GM19351 (cell line): ENCODE measurements around the gene PLA2G2E.

Source experiments
- ATAC-seq: cut with Tn5 transposase; IDR thresholded peaks from one replicate; pipeline ENCODE4 v1.9.1; 2021; ENCODE audit warnings: mild to moderate bottlenecking, moderate library complexity; ENCODE audit not compliant: unreplicated experiment

PLA2G2E gene

GRCh38 chr1:19923137-19923952, at the start of gene PLA2G2E:
Gene PLA2G2E (minus strand): TSS chr1:19923617. CDS start chr1:19923559, 58 bp downstream.
- ATAC-seq = no peak

GRCh38 chr1:19971664-19972063, 48.2 kb upstream of the PLA2G2E start:
- ATAC-seq = no peak

- no peak for ATAC-seq
Measured at GRCh38 chr1:19969898-19970660, 46.7 kb upstream of the PLA2G2E start.

GRCh38 chr1:19967808-19968207, 44.4 kb upstream of the PLA2G2E start:
- ATAC-seq = no peak

GRCh38 chr1:19964542-19964941, 41.1 kb upstream of the PLA2G2E start:
- no peak for ATAC-seq

- ATAC-seq = no peak
Measured at GRCh38 chr1:19963636-19964035, 40.2 kb upstream of the PLA2G2E start.

- no peak for ATAC-seq
Measured at GRCh38 chr1:19960591-19960990, 37.2 kb upstream of the PLA2G2E start.

GRCh38 chr1:19957779-19958178, 34.4 kb upstream of the PLA2G2E start:
- ATAC-seq = no peak

GRCh38 chr1:19955534-19956170, 32.2 kb upstream of the PLA2G2E start:
- no peak for ATAC-seq

- ATAC-seq = no peak
Measured at GRCh38 chr1:19954059-19954458, 30.6 kb upstream of the PLA2G2E start.

- ATAC-seq = no peak
Measured at GRCh38 chr1:19949016-19949415, 25.6 kb upstream of the PLA2G2E start.

- no peak for ATAC-seq
Measured at GRCh38 chr1:19946971-19947370, 23.6 kb upstream of the PLA2G2E start.

GRCh38 chr1:19946331-19946751, 22.9 kb upstream of the PLA2G2E start:
- ATAC-seq = no peak

GRCh38 chr1:19945914-19946313, 22.5 kb upstream of the PLA2G2E start:
- no peak for ATAC-seq

- ATAC-seq = no peak
Measured at GRCh38 chr1:19942657-19943056, 19.2 kb upstream of the PLA2G2E start.

GRCh38 chr1:19942088-19942487, 18.7 kb upstream of the PLA2G2E start:
- no peak for ATAC-seq

- ATAC-seq = no peak
Measured at GRCh38 chr1:19941206-19941568, 17.8 kb upstream of the PLA2G2E start.

- ATAC-seq = no peak
Measured at GRCh38 chr1:19940486-19941205, 17.2 kb upstream of the PLA2G2E start.

- ATAC-seq = no peak
Measured at GRCh38 chr1:19938472-19938871, 15.1 kb upstream of the PLA2G2E start.

- no peak for ATAC-seq
Measured at GRCh38 chr1:19936061-19936750, 12.8 kb upstream of the PLA2G2E start.
